ENCODE data around the gene RGS8.

DNA sequence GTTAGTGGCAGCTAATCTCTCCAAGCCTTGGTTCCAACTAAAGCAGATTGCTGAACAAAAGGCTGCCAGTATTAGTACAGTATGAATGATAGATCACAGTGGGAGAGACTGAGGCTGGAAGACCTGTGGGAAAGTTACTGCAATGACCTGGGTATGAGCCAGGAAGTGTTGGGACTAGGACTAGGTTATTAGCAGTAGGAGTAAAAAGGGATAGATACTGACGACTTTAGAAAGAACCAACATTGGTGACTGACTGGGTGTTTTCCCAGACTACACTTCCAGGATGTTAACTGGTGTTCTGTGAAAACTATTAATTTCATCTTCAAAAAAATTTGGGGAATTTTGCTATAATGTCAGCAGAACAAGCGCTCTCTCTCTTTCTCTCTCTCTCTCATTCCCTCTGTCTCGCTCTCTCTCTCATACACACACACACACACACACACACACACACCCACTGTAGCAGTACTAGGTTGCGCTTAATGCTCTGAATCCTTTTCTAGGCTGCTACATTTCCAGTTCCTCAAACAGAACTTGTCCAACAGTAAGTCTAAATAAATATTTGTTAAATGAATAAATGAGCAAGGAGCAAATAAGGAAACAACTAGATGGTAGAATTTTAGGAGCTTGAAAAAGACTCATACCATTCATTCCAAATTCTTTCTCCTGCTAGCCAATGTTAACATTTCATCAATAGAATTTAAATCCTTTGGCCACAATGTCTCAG lies 47.6 kb upstream of the RGS8 start:
- TF ChIP-seq, protein P1, sequence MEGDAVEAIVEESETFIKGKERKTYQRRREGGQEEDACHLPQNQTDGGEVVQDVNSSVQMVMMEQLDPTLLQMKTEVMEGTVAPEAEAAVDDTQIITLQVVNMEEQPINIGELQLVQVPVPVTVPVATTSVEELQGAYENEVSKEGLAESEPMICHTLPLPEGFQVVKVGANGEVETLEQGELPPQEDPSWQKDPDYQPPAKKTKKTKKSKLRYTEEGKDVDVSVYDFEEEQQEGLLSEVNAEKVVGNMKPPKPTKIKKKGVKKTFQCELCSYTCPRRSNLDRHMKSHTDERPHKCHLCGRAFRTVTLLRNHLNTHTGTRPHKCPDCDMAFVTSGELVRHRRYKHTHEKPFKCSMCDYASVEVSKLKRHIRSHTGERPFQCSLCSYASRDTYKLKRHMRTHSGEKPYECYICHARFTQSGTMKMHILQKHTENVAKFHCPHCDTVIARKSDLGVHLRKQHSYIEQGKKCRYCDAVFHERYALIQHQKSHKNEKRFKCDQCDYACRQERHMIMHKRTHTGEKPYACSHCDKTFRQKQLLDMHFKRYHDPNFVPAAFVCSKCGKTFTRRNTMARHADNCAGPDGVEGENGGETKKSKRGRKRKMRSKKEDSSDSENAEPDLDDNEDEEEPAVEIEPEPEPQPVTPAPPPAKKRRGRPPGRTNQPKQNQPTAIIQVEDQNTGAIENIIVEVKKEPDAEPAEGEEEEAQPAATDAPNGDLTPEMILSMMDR (IDR thresholded peaks at IDR 0.05), result no peak
- TF ChIP-seq EP300 (IDR thresholded peaks at IDR 0.05), result no peak
- TF ChIP-seq POLR2A (IDR thresholded peaks at IDR 0.05), result no peak
